SK-N-SH treated with all-trans-retinoic acid at 6 μM for 48 hours (cell line): Measurements from ENCODE around the gene NXN.

Experiments used
- ATAC-seq: fragments of 200-7000 bp; cut with Tn5 transposase; 3 replicates; pipeline ENCODE4 v1.9.1; 2020; ENCODE audit warnings: mild to moderate bottlenecking, moderate library complexity
- ARNTL ChIP-seq: fragments of 450-650 bp; formaldehyde crosslinking; IDR thresholded peaks from 2 replicates; pipeline ENCODE4 v1.5.0; 2020; ENCODE audit warnings: low read depth, mild to moderate bottlenecking, moderate library complexity, borderline replicate concordance
- BACH2 ChIP-seq: fragments of 250-450 bp; sonication (Bioruptor Pico); IDR thresholded peaks from 2 replicates; pipeline ENCODE4 v1.9.0; 2021; ENCODE audit warnings: mild to moderate bottlenecking, borderline replicate concordance
- CREB5 ChIP-seq: fragments of 250-450 bp; sonication (Bioruptor Pico); IDR thresholded peaks from 2 replicates; pipeline ENCODE4 v1.5.1; 2020; ENCODE audit warnings: low read depth, mild to moderate bottlenecking, moderate library complexity
- CSDC2 ChIP-seq: fragments of 250-450 bp; sonication (Bioruptor Pico); IDR thresholded peaks from 2 replicates; pipeline ENCODE4 v1.5.0; 2020; ENCODE audit warnings: mild to moderate bottlenecking, moderate library complexity
- CSRNP3 ChIP-seq: fragments of 250-450 bp; sonication (Bioruptor Pico); IDR thresholded peaks from 2 replicates; pipeline ENCODE4 v1.5.1; 2021; ENCODE audit warnings: mild to moderate bottlenecking, moderate library complexity
- ESRRG ChIP-seq: fragments of 250-450 bp; sonication (Bioruptor Pico); IDR thresholded peaks from 2 replicates; pipeline ENCODE4 v1.6.1; 2021; ENCODE audit warnings: mild to moderate bottlenecking
- GLIS3 ChIP-seq: fragments of 250-450 bp; sonication (Bioruptor Pico); IDR thresholded peaks from 2 replicates; pipeline ENCODE4 v1.5.0; 2020; ENCODE audit warnings: mild to moderate bottlenecking, moderate library complexity
- OSR1 ChIP-seq: fragments of 250-450 bp; sonication (Bioruptor Pico); IDR thresholded peaks from 2 replicates; pipeline ENCODE4 v1.8.0; 2022; ENCODE audit warnings: moderate library complexity, mild to moderate bottlenecking, inconsistent platforms
- PATZ1 ChIP-seq: fragments of 250-450 bp; sonication (Bioruptor Pico); IDR thresholded peaks from 2 replicates; pipeline ENCODE4 v1.8.0; 2020; ENCODE audit warnings: mild to moderate bottlenecking, moderate library complexity, borderline replicate concordance
- POU6F1 ChIP-seq: fragments of 250-450 bp; sonication (Bioruptor Pico); IDR thresholded peaks from 2 replicates; pipeline ENCODE4 v1.8.0; 2021; ENCODE audit warnings: low read depth, mild to moderate bottlenecking, moderate library complexity, borderline replicate concordance
- PPARA ChIP-seq: fragments of 250-450 bp; sonication (Bioruptor Pico); IDR thresholded peaks from 2 replicates; pipeline ENCODE4 v1.5.0; 2020; ENCODE audit warnings: mild to moderate bottlenecking, borderline replicate concordance
- RARB ChIP-seq: fragments of 250-450 bp; sonication (Bioruptor Pico); IDR thresholded peaks from 2 replicates; pipeline ENCODE4 v1.8.0; 2021; ENCODE audit warnings: mild to moderate bottlenecking, moderate library complexity
- SNAI2 ChIP-seq: fragments of 250-450 bp; sonication (Bioruptor Pico); IDR thresholded peaks from 2 replicates; pipeline ENCODE4 v1.5.0; 2020; ENCODE audit warnings: mild to moderate bottlenecking, moderate library complexity
- TCF4 ChIP-seq: fragments of 250-450 bp; sonication (Bioruptor Pico); IDR thresholded peaks from 2 replicates; pipeline ENCODE4 v1.8.0; 2021; ENCODE audit warnings: mild to moderate bottlenecking, moderate library complexity, borderline replicate concordance
- TSHZ2 ChIP-seq: fragments of 250-450 bp; sonication (Bioruptor Pico); IDR thresholded peaks from 2 replicates; pipeline ENCODE4 v1.5.0; 2020; ENCODE audit warnings: mild to moderate bottlenecking, moderate library complexity
- ZC3H10 ChIP-seq: fragments of 250-450 bp; sonication (Bioruptor Pico); IDR thresholded peaks from 2 replicates; pipeline ENCODE4 v1.5.1; 2021; ENCODE audit warnings: mild to moderate bottlenecking, moderate library complexity
- ZFP3 ChIP-seq: fragments of 250-450 bp; sonication (Bioruptor Pico); IDR thresholded peaks from 2 replicates; pipeline ENCODE4 v1.5.0; 2020; ENCODE audit warnings: mild to moderate bottlenecking, moderate library complexity
- ZNF565 ChIP-seq: fragments of 450-650 bp; formaldehyde crosslinking; conservative IDR thresholded peaks from 2 replicates; pipeline ENCODE4 v1.5.0; 2020; ENCODE audit warnings: low read depth, mild to moderate bottlenecking, moderate library complexity
- ZNF8 ChIP-seq: fragments of 450-650 bp; formaldehyde crosslinking; IDR thresholded peaks from 2 replicates; pipeline ENCODE4 v1.5.0; 2020; ENCODE audit warnings: mild to moderate bottlenecking, moderate library complexity

The NXN gene

GRCh38 chr17:800446-801242 is 178.9 kb downstream of the NXN start:
- no peak for ATAC-seq
- TF ChIP-seq CSRNP3 (CRISPR knock-in tag): no peak
- no peak for TF ChIP-seq OSR1 (CRISPR knock-in tag)
- TF ChIP-seq CSDC2: no peak
- no peak for TF ChIP-seq TSHZ2 (CRISPR knock-in tag)

GRCh38 chr17:799261-799660 is 180.3 kb downstream of the NXN start:
- ATAC-seq: no peak
- no peak for TF ChIP-seq POU6F1 (CRISPR knock-in tag)
- no peak for TF ChIP-seq ZFP3
- no peak for TF ChIP-seq ESRRG (CRISPR knock-in tag)
- no peak for TF ChIP-seq ZNF565 (CRISPR knock-in tag)
- no peak for TF ChIP-seq CSDC2
- TF ChIP-seq ZNF8 (CRISPR knock-in tag): no peak
- no peak for TF ChIP-seq OSR1 (CRISPR knock-in tag)
- no peak for TF ChIP-seq PATZ1 (CRISPR knock-in tag)
- TF ChIP-seq CSRNP3 (CRISPR knock-in tag): no peak
- TF ChIP-seq PPARA (CRISPR knock-in tag): no peak
- no peak for TF ChIP-seq TSHZ2 (CRISPR knock-in tag)
- TF ChIP-seq TCF4 (CRISPR knock-in tag): no peak
- no peak for TF ChIP-seq ZC3H10 (CRISPR knock-in tag)
- no peak for TF ChIP-seq RARB (CRISPR knock-in tag)
- TF ChIP-seq, all 23 proteins: peak for 0

GRCh38 chr17:798246-798645 is 181.3 kb downstream of the NXN start:
- no peak for ATAC-seq

More at GRCh38 chr17:798246-798645, 181.3 kb downstream of the NXN start:
- TF ChIP-seq SNAI2 (CRISPR knock-in tag): no peak
- no peak for TF ChIP-seq CREB5
- no peak for TF ChIP-seq RARB (CRISPR knock-in tag)
- no peak for TF ChIP-seq ZC3H10 (CRISPR knock-in tag)
- TF ChIP-seq BACH2 (CRISPR knock-in tag): no peak
- no peak for TF ChIP-seq ARNTL
- TF ChIP-seq ZNF8 (CRISPR knock-in tag): no peak
- no peak for TF ChIP-seq TSHZ2 (CRISPR knock-in tag)
- TF ChIP-seq OSR1 (CRISPR knock-in tag): no peak
- TF ChIP-seq GLIS3 (CRISPR knock-in tag): no peak
- TF ChIP-seq ESRRG (CRISPR knock-in tag): no peak
